Activated naive CD8-positive, alpha-beta T cell treated with anti-CD3 and anti-CD28 coated beads, Interleukin-2, amount 50 U/mL, for 16 hours (primary cell): ENCODE results near the gene VIT.

Experiments
- DNase-seq: peaks from one replicate; pipeline ENCODE4 v3.0.0-alpha.2; 2020; ENCODE audit warnings: low read depth, low spot score

Gene VIT

GRCh38 chr2:36710858-36711515 lies 14.5 kb downstream of the VIT start:
- DNase-seq: no peak

DNA sequence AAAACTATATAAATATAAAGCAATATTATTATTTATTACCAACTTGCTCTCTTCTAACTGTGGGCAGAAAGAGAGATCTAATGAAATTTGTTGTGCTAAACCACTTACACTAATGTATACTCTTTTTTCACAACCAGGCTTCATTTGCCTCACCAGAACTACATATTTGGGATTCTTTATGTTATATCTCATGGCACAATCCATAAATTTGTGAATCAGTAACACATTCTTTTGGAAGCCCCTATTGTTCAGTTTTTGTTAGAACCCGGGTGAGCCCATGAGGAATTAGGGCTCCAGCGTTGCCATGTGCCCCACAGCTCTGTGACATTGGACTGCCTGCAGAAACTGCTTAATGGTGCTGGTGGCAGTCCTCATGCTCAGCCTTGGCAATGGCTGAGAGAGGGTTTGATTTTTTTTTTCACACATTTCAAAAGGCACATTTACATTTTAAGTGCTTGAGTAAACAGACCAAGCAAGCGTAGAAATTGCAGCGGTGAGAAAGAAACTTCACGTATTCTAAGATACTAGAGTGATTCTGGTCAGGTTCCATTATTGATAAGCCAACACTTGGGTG lies 15.3 kb downstream of the VIT start:
- no peak for DNase-seq

- no peak for DNase-seq
These were observed 16.8 kb downstream of the VIT start for GRCh38 chr2:36713310-36713709.

GRCh38 chr2:36716111-36716510 lies 19.6 kb downstream of the VIT start:
- no peak for DNase-seq

DNA sequence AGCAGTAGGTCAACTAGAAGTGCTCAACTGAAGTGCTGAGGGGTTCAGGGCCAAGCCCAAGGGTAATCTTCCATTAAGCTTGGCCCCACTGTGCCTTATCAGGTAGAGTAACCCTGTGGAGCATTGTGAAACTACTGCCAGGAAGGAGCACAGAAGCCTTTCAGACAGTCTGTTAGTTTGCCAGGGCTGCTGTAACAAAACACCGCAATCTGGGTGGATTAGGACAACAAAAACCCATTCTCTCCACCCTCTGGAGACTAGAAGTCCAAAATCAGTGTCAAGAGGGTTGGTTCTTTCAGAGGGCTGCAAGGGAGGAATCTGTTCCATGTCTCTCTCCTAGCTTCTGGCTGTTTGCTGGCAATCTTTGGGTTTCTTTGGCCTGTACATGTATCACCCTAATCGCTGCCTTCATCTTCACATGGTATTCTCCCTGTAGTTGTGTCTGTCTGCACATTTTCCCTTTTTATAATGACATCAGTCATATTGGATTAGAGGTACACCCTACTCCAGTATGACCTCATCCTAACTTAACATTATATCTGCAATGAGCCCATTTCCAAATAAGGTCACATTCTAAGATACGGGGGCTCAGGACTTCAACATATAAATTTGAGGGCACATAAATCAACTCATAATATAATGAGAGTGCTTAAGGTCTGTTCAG lies 21.2 kb downstream of the VIT start:
- no peak for DNase-seq

- DNase-seq: no peak
These were observed 31.0 kb downstream of the VIT start for GRCh38 chr2:36727550-36727949.

- DNase-seq: no peak
These were observed 32.6 kb downstream of the VIT start for GRCh38 chr2:36729067-36729466.

GRCh38 chr2:36731941-36732672 lies 35.6 kb downstream of the VIT start:
- no peak for DNase-seq

DNA sequence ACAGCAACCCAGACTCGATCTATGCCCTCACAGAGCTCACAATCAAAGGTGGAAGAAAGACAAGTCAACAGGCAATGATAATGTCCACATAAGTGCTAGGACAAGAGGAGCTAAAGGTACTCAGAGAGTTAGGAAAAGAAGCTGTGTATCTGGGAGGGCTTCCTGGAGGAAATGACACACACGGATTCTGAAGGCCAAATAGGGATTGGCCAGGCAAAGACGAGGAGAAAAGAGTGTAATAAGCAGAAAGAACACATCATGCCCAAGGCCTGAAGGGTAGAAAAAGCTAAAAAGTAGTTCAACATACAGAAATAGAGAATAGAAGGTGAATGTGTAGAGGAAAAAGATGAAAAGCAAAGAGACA lies 36.1 kb downstream of the VIT start:
- DNase-seq: no peak

- no peak for DNase-seq
These were observed 36.7 kb downstream of the VIT start for GRCh38 chr2:36733215-36733614.

GRCh38 chr2:36734304-36734703 lies 37.8 kb downstream of the VIT start:
- DNase-seq: no peak

DNA sequence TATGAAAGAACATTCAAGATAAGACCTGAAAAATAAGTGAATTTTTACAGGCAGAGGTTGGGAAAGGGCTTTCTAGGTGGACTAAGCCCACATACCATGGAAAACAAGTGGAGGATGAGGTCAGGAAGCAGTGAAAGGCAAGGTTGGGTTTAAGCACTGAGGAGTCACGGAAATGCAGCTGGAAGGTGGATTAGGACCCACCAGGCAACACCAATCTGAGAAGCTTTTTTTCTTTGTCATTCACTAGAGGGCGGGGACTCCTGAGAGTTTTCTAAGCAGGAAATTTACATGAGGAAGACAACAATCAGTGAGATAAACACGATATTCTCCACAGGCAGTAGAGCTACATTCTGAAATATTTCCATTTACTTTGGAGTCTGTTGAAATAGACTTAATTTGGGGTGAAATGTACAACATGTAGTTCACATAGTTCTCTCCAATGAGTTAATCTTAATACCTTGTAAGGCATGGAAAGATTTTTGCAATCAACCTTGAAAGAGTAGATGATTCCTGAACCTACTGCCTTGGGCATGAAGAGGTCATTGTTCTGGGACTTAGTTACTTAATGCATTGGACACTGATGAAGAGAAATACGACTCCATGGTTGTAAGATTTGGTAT lies 40.7 kb downstream of the VIT start:
- no peak for DNase-seq

- no peak for DNase-seq
These were observed 43.6 kb downstream of the VIT start for GRCh38 chr2:36740061-36740460.

- DNase-seq: no peak
These were observed 44.8 kb downstream of the VIT start for GRCh38 chr2:36741188-36741837.

DNA sequence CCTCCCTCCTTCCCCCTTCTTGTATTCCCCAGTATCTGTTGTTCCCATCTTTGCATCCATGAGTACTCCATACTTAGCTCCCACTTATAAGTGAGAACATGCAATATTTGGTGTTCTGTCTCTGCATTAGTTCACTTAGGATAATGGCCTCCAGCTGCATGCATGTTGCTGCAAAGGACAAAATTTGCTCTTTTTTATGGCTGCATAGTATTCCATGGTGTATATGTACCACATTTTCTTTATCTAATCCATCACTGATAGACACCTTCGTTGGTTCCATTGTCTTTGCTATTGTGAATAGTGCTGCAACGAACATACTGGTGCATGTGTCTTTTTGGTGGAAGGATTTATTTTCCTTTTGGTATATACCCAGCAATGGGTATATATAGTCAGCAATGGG lies 47.4 kb downstream of the VIT start:
- no peak for DNase-seq

- no peak for DNase-seq
These were observed 51.7 kb downstream of the VIT start for GRCh38 chr2:36748166-36748565.

GRCh38 chr2:36750101-36750500 lies 53.6 kb downstream of the VIT start:
- no peak for DNase-seq

DNA sequence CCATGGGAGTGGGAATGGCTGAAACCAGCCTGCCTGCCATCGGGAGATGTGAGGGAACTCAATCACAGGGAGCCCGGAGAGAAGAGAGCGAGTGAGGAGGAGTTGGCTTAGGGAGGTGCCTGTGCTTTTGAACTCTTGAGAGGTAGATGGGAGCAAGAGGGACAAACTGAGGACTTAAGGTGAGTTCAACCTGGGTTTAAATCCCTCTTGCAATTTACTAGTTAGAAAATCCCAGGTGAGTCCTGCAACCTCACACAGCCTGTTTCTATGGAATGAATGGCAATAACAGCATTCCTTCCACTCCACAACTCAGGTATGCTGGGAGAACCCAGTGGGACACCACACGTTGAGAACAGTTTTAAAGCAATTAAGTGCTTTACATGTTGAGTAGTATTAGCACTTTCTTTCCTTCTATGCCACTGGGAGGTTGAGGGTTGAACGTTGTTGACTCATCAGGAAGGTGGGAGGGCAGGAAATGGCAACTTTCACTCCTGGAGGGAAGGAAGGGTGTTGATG lies 57.3 kb downstream of the VIT start:
- no peak for DNase-seq

DNA sequence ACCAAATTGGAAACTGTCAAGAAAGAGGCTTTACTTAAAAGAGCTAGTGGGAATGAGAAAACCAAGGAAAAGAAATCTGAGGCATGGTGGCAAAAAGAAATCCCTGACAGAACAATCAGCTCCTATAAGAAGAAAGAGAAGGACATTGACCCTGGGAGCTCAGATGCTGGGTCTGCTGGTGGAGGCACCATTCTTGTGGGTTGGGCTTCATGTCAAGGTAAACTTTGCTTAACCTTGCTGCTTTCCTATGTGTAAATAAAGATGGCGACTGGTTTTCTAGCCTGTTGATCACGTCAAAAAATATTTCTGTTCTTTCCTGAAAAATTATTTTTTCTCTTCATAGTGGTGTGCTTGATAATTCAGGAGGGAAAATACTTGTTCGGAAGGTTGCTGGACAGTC lies 58.1 kb downstream of the VIT start:
- DNase-seq: no peak

GRCh38 chr2:36756438-36756837 lies 59.9 kb downstream of the VIT start:
- DNase-seq: no peak

- DNase-seq: no peak
These were observed 66.4 kb downstream of the VIT start for GRCh38 chr2:36762764-36763490.
